HG03439 (cell line): Measurements from ENCODE around the gene TMCC2.
A peak's percentile ranks its signal among the peaks of the same experiment; 100 is the strongest.
"Not testable (repeated sequence)": the region's sequence is repeated elsewhere in the genome, so short reads cannot be mapped to it uniquely, and the experiment has no call there.

ENCODE experiments used
- ATAC-seq: cut with Tn5 transposase; IDR thresholded peaks from one replicate; pipeline ENCODE4 v1.9.1; 2021; ENCODE audit warnings: mild to moderate bottlenecking, moderate library complexity; ENCODE audit not compliant: unreplicated experiment

The TMCC2 gene, protein sequence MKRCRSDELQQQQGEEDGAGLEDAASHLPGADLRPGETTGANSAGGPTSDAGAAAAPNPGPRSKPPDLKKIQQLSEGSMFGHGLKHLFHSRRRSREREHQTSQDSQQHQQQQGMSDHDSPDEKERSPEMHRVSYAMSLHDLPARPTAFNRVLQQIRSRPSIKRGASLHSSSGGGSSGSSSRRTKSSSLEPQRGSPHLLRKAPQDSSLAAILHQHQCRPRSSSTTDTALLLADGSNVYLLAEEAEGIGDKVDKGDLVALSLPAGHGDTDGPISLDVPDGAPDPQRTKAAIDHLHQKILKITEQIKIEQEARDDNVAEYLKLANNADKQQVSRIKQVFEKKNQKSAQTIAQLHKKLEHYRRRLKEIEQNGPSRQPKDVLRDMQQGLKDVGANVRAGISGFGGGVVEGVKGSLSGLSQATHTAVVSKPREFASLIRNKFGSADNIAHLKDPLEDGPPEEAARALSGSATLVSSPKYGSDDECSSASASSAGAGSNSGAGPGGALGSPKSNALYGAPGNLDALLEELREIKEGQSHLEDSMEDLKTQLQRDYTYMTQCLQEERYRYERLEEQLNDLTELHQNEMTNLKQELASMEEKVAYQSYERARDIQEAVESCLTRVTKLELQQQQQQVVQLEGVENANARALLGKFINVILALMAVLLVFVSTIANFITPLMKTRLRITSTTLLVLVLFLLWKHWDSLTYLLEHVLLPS

DNA sequence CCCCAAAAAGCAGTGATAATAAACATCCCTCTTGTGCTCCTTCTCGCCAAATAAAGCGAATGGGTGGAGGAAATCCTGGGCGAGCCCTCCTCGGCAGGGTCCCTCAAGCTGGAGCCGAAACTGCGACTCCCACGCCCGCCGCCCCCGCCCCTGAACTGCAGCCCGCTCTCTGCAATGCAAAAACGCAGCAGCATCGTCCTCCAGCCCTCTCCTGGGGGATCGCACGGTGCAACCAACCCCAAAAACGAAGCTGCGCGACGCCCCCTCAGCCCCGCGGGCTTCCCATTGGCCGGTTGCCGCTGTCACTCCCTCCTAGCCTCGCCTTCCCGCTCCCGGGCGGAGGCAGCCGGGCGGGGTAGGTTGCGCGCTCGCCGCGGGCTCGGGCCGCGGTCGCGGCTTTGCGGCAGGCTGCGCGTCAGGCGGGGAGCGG lies at the start of gene TMCC2:
Gene TMCC2, plus strand, starts transcription at position 363 of the 430 bp plus-strand sequence. CDS start 619 bp downstream, outside the sequence.
- ATAC-seq = no peak

GRCh38 chr1:205179842-205180241 lies 47.9 kb upstream of the TMCC2 start:
- ATAC-seq = no peak

- ATAC-seq = not testable (repeated sequence)
Observed at GRCh38 chr1:205180331-205180730, 47.4 kb upstream of the TMCC2 start.

GRCh38 chr1:205182930-205183329 lies 44.8 kb upstream of the TMCC2 start:
- no peak for ATAC-seq

- no peak for ATAC-seq
Observed at GRCh38 chr1:205183676-205184335, 43.9 kb upstream of the TMCC2 start.

DNA sequence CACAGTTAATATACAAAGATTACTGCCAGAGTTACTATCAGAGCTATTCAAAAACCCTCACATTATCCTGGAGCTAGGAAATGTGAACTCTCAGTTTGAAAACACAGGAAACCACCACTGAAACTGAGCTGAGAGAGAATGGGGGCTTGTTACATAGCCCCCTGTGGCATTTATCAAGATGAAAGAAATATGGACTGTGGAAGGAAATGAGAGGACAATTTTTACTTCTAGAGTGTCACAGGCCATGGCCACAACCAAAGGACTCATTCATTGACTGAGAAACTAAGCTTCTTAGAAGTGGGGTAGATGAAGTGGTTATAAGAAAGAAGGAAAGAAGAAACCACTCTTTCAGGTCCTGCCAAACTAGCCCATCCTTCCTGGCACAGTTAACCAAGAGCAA lies 41.6 kb upstream of the TMCC2 start:
- no peak for ATAC-seq

GRCh38 chr1:205187420-205187819 lies 40.3 kb upstream of the TMCC2 start:
- no peak for ATAC-seq

DNA sequence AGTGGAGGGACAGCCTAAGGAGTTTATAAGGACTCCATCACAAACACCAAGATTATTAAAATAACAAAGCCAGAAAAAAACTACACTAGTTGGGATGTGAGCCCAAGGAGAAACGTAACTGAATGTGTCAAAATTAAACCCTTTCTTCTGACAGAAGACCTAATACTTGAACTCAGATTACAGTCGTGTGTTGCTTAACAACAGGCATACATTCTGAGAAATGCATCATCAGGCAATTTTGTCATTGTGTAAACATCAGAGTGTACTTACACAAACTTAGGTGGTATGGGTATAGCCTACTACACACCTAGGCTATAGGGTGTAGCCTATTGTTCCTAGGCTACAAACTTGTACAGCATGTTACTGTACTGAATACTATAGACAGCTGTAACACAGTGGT lies 39.6 kb upstream of the TMCC2 start:
- no peak for ATAC-seq

GRCh38 chr1:205188596-205188995 lies 39.1 kb upstream of the TMCC2 start:
- no peak for ATAC-seq

GRCh38 chr1:205189131-205189530 lies 38.6 kb upstream of the TMCC2 start:
- no peak for ATAC-seq

- no peak for ATAC-seq
Observed at GRCh38 chr1:205190845-205191577, 36.7 kb upstream of the TMCC2 start.

GRCh38 chr1:205191622-205192021 lies 36.1 kb upstream of the TMCC2 start:
- no peak for ATAC-seq

- no peak for ATAC-seq
Observed at GRCh38 chr1:205192287-205192686, 35.5 kb upstream of the TMCC2 start.

DNA sequence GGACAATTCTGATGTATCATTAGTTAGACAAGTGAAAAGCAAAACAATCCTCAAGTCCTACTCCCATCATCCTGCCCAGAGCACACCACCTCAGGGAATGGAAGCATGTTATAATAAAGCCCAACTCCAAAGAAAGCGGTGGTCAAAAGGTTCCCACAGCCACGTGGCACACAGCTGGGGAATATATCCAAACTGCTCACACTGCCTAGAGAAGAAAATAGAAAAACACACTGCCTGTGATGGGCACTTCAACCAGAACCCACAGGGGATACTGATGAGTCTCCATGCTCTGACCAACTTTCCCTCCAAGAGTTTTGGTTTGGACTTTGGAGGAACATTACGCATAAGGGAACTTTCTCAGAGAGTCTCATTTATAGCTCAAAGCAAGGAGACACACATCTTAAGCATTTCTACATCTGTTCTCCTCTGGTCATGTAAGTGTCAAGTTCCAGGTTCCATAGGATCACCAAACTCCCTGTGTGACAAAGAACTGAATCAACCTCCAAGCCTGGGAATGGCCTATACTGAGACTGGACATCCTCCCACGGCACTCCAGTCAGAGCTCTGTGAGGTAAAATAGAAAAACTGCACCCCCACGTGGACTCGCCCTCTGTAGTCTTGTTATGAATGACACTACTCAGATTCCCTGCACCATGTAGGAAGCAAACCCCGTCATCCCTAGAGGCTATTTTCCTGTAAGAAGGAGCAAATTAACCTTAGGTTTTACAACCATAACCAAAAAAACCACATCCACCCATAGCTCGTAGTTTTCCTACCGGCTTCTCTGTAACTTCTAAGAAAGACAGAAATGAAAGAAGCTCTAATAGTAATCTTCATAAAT lies 28.4 kb upstream of the TMCC2 start:
- no peak for ATAC-seq

DNA sequence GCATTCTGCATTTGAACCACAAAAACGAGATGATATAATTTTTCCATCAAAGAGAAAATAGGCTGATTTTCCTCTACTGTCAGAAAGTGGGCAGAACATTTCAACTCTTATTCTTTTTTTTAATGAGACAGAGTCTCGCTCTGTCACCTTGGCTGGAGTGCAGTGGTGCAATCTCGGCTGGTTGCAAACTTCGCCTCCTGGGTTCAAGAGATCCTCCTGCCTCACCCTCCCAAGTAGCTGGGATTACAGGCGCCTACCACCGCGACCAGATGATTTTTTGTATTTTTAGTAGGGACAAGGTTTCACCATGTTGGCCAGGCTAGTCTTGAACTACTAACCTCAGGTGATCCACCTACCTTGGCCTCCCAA lies 27.8 kb upstream of the TMCC2 start:
- ATAC-seq = no peak

DNA sequence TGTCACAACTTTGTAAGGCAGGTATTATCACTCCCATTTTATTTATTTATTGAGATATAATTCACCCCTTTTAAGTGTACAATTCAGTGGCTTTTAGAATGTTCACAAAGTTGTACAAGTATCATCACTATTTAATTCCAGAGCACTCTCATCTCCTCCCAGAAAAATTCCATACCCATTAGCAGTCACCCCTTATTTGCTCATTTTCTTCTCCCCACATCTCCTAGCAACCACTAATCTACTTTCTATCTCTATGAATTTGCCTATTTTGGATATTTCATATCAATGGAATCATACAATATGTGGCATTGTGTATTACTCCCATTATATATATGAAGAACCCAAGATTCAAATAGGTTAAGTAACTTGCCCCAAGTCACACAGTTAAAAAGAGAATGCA lies 23.2 kb upstream of the TMCC2 start:
- no peak for ATAC-seq

DNA sequence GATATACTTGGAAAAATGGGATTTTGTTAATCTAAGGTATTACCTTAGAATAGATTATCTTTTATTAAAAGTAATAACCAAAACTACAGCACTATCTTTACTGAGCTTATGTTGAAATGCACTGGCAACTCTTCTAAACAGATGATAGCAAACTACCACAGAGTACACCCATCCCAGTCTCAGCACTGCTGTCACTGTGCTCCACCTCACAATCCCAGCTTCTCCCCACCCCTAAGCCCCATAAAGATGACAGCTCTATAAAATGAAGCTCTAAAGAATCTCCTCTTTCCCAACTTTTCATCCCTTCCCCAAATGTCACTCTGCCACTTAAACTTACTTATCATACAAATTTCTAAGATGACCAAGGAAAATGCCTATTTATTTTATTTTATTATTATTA lies 22.7 kb upstream of the TMCC2 start:
- no peak for ATAC-seq

GRCh38 chr1:205208811-205209210 lies 18.9 kb upstream of the TMCC2 start:
- no peak for ATAC-seq

- peak; percentile 32 for ATAC-seq
Observed at GRCh38 chr1:205210756-205211168, 17.0 kb upstream of the TMCC2 start.

- ATAC-seq = peak; percentile 84
Observed at GRCh38 chr1:205211169-205211838, 16.4 kb upstream of the TMCC2 start, which contains the start of gene DSTYK. DSTYK (minus strand) TSS chr1:205211702; CDS start chr1:205211535, 167 bp downstream.
